ENCODE data around the gene SDCCAG8.

SDCCAG8 gene

GRCh38 chr1:243494741-243495431 is 239.0 kb downstream of the SDCCAG8 start:
- TF ChIP-seq POLR2A (IDR thresholded peaks at IDR 0.05; ENCODE audit: extremely low read depth, insufficient read length) (no peak), MYC (IDR thresholded peaks at IDR 0.05; ENCODE audit: low read depth, low read length) (no peak)
- TF ChIP-seq, protein P1, sequence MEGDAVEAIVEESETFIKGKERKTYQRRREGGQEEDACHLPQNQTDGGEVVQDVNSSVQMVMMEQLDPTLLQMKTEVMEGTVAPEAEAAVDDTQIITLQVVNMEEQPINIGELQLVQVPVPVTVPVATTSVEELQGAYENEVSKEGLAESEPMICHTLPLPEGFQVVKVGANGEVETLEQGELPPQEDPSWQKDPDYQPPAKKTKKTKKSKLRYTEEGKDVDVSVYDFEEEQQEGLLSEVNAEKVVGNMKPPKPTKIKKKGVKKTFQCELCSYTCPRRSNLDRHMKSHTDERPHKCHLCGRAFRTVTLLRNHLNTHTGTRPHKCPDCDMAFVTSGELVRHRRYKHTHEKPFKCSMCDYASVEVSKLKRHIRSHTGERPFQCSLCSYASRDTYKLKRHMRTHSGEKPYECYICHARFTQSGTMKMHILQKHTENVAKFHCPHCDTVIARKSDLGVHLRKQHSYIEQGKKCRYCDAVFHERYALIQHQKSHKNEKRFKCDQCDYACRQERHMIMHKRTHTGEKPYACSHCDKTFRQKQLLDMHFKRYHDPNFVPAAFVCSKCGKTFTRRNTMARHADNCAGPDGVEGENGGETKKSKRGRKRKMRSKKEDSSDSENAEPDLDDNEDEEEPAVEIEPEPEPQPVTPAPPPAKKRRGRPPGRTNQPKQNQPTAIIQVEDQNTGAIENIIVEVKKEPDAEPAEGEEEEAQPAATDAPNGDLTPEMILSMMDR (IDR thresholded peaks at IDR 0.05; ENCODE audit: low read depth, low read length): no peak
- TF ChIP-seq, protein P2, sequence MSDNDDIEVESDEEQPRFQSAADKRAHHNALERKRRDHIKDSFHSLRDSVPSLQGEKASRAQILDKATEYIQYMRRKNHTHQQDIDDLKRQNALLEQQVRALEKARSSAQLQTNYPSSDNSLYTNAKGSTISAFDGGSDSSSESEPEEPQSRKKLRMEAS (IDR thresholded peaks at IDR 0.05; ENCODE audit: low read depth, low read length): no peak
- DNase-seq (ENCODE audit: low read depth): peak; percentile 67
- H3K4me3 ChIP-seq (ENCODE audit: low read depth, low read length): no peak overlapping the region

- no peak overlapping the region for H3K4me3 ChIP-seq (ENCODE audit: low read depth, low read length)
- peak; percentile 80 for DNase-seq (ENCODE audit: low read depth)
- no peak for TF ChIP-seq POLR2A (IDR thresholded peaks at IDR 0.05; ENCODE audit: extremely low read depth, insufficient read length)
- TF ChIP-seq, protein P1 (IDR thresholded peaks at IDR 0.05; ENCODE audit: low read depth, low read length): no peak
- TF ChIP-seq, protein P2 (IDR thresholded peaks at IDR 0.05; ENCODE audit: low read depth, low read length): no peak
- TF ChIP-seq MYC (IDR thresholded peaks at IDR 0.05; ENCODE audit: low read depth, low read length): no peak
Observed at GRCh38 chr1:243495442-243496186, 239.8 kb downstream of the SDCCAG8 start.

- H3K4me3 ChIP-seq (ENCODE audit: low read depth, low read length): no peak overlapping the region
- TF ChIP-seq, protein P1 (IDR thresholded peaks at IDR 0.05; ENCODE audit: low read depth, low read length): no peak
- TF ChIP-seq MYC (IDR thresholded peaks at IDR 0.05; ENCODE audit: low read depth, low read length): no peak
- DNase-seq (ENCODE audit: low read depth): no peak
Observed at GRCh38 chr1:243496187-243496646, 240.4 kb downstream of the SDCCAG8 start.

GRCh38 chr1:243496806-243497205 is 241.0 kb downstream of the SDCCAG8 start:
- TF ChIP-seq, protein P1 (IDR thresholded peaks at IDR 0.05; ENCODE audit: low read depth, low read length): no peak
- TF ChIP-seq, protein P2 (IDR thresholded peaks at IDR 0.05; ENCODE audit: low read depth, low read length): no peak
- no peak for TF ChIP-seq MYC (IDR thresholded peaks at IDR 0.05; ENCODE audit: low read depth, low read length)
- TF ChIP-seq POLR2A (IDR thresholded peaks at IDR 0.05; ENCODE audit: extremely low read depth, insufficient read length): no peak
- DNase-seq (ENCODE audit: low read depth): no peak
- no peak overlapping the region for H3K4me3 ChIP-seq (ENCODE audit: low read depth, low read length)

- DNase-seq (ENCODE audit: low read depth): no peak
- TF ChIP-seq, protein P1 (IDR thresholded peaks at IDR 0.05; ENCODE audit: low read depth, low read length): no peak
- TF ChIP-seq, protein P2 (IDR thresholded peaks at IDR 0.05; ENCODE audit: low read depth, low read length): no peak
- no peak for TF ChIP-seq POLR2A (IDR thresholded peaks at IDR 0.05; ENCODE audit: extremely low read depth, insufficient read length)
- TF ChIP-seq MYC (IDR thresholded peaks at IDR 0.05; ENCODE audit: low read depth, low read length): no peak
- no peak overlapping the region for H3K4me3 ChIP-seq (ENCODE audit: low read depth, low read length)
Observed at GRCh38 chr1:243497939-243498681, 242.3 kb downstream of the SDCCAG8 start.
